K562 treated with DMSO at 1 percent for 12 hours (cell line): ENCODE data around the gene TRMT10B. TPM values are rescaled to one million over a fixed set of nuclear protein-coding genes. Genes with fewer than 3 reads are reported as not detected.

Experiments
- total RNA-seq: library from RNA; unstranded; fragments of 300-600 nt; gene quantifications from 2 replicates; pipeline ENCODE4 v1.2.3, GENCODE V29; 2022; ENCODE audit not compliant: insufficient read depth

The TRMT10B gene, protein sequence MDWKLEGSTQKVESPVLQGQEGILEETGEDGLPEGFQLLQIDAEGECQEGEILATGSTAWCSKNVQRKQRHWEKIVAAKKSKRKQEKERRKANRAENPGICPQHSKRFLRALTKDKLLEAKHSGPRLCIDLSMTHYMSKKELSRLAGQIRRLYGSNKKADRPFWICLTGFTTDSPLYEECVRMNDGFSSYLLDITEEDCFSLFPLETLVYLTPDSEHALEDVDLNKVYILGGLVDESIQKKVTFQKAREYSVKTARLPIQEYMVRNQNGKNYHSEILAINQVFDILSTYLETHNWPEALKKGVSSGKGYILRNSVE
- 2.6 and 7.6 TPM in 2 replicates for total RNA-seq

DNA sequence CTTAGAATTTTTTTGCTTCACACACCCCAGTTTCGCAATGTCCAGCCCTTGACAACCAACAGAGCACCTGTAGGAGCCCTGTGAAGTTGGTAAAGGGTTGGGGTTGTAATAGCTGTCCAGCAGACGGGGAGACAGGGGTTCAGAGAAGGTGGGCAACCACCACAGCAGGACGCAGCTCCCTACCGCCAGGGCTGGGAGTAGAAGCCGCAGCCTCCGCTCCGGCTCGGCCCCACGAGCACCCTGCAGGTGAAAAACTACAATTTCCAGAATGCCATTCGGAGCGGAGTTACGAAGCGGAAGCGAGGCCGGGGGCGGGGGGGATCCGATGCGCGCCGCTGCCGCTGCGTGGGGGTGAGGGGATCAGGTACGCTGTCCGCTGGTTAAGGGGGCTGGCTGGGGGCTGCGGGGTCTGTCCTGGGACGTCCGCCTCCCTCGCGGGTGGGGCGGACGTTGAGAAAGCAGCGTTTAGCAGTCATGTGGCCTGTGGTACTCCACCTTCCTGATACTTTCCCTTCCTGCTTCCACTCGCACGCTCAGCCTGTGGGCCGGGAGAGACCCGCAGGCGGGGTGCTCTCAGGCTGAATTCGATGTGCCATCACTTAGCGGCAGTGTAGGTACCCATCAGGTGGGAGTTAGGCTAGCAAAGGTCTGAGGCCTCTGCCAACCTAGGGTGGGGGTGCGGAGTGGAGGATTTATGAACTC is at the start of gene TRMT10B:
Gene TRMT10B, plus strand, starts transcription at position 317 of the 702 bp plus-strand sequence. CDS start 8,127 bp downstream, outside the sequence.

DNA sequence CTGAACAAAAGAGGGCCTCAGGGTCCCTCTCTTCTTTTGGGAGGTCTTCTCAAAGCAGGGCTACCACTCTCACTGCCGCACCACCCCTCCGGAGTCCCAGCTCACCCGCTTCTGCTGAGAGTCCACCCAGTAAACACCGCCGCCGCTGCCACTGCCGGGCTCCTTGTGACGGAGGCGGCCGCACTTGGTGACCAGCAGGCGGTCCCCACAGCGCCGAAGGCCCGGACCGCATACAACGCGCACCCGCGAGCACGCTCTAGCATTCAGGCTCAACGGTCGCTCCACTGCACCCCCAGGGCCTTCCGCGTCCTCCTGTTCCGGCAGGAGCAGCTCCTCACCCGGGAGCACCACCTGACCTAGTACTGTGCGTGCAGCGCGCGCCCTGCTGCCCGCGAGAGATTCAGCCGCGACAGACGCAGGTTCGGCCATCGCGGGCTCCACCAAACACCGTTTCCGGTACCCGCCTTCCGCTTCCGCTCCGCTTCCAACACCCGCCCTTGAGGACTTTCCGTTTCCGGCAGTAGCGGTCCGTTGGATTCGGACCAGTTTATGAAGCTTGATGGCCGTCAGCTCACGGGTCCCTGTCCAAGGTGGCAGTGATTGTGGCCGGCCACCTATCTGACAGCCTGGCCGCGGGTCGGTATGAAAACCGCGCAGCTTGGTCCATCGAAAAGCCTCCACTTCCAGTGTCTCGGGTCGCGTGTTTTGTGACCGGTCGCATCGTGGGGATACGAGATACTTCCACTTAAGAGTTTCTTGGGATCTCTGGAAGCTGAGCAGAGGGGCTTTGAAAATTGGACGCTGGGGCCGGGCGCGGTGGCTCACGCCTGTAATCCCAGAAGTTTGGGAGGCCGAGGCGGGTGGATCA is 31.2 kb downstream of the TRMT10B start, which contains the start of gene EXOSC3:
Gene EXOSC3, minus strand, starts transcription at position 449 of the 868 bp plus-strand sequence. Its CDS starts 20 bp downstream, at position 429.

DNA sequence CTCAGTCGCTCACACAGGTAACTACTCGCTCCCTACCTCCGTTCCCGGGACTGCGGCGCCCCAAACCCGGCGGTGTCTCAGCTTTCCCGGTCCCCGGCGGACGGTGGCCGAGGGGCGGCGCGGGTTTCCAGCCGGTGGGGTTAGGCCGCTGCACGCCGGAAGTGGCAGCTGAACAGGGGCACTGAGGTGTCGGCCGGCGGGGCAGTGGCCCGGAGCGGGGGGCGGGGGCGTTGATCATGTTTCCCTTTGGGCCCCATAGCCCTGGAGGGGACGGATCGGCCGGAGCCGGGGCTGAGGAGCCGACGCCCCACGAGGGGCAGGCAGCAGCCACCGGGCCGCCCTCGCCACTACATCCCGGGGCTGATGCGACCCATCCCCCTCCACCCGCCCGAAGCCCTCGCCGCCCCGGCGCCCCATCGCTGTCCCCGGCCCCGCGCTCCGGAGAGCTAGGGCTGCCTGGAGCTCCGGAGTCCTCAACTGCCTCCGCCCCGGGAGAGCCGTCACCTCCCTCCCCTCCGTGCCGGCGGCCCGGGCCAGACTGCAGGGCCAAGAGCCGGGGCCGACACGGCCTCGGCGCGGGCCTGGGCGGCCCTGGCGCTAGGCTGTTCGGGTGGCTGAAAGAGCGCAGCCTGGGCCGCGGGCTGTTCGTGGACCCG is 47.2 kb downstream of the TRMT10B start, which contains the start of gene DCAF10:
Gene DCAF10, plus strand, starts transcription at position 167 of the 656 bp plus-strand sequence. Its CDS starts 70 bp downstream, at position 237.

Other genes starting within 250 kb of the TRMT10B start
- 6.6 and 10.7 TPM in 2 replicates for gene FBXO10, start 177.4 kb upstream of the TRMT10B start, total RNA-seq
- gene TOMM5, start 161.2 kb upstream of the TRMT10B start, total RNA-seq = 123 and 137 TPM in 2 replicates
- not detected in 2 replicates for gene FRMPD1, start 102.9 kb upstream of the TRMT10B start, total RNA-seq
- gene EXOSC3, start 31.3 kb downstream of the TRMT10B start, total RNA-seq = 37.1 and 48.1 TPM in 2 replicates
- gene DCAF10, start 47.0 kb downstream of the TRMT10B start, total RNA-seq = 8.5 and 25.1 TPM in 2 replicates
- gene SLC25A51, start 150.3 kb downstream of the TRMT10B start, total RNA-seq = 9.7 and 29.8 TPM in 2 replicates